ENCODE measurements around the gene RANBP3. TPM values are rescaled to one million over a fixed set of nuclear protein-coding genes. Genes with fewer than 3 reads are reported as not detected.
"Not testable (repeated sequence)": the region's sequence is repeated elsewhere in the genome, so short reads cannot be mapped to it uniquely, and the experiment has no call there.

RANBP3 gene
- total RNA-seq, 1 experiment from 2014 or later = 130 TPM

GRCh38 chr19:5903624-5904351 lies 74.2 kb downstream of the RANBP3 start, which contains the start of gene NDUFA11:
Gene NDUFA11, minus strand, starts transcription at chr19:5903790. Its CDS starts 82 bp downstream, at chr19:5903708.
- peak; percentile 92 for DNase-seq (ENCODE audit: low read depth)

GRCh38 chr19:5903056-5903623 lies 74.8 kb downstream of the RANBP3 start:
- peak; percentile 50 for DNase-seq (ENCODE audit: low read depth)

- DNase-seq (ENCODE audit: low read depth) = no peak
Measured at GRCh38 chr19:5900976-5901375, 77.0 kb downstream of the RANBP3 start.

- DNase-seq (ENCODE audit: low read depth) = no peak
Measured at GRCh38 chr19:5899728-5900526, 78.0 kb downstream of the RANBP3 start.

GRCh38 chr19:5897189-5897969 lies 80.6 kb downstream of the RANBP3 start:
- DNase-seq (ENCODE audit: low read depth) = no peak

GRCh38 chr19:5896365-5897076 lies 81.4 kb downstream of the RANBP3 start:
- no peak for DNase-seq (ENCODE audit: low read depth)

GRCh38 chr19:5895890-5896289 lies 82.0 kb downstream of the RANBP3 start:
- DNase-seq (ENCODE audit: low read depth) = no peak

GRCh38 chr19:5895409-5895808 lies 82.5 kb downstream of the RANBP3 start:
- DNase-seq (ENCODE audit: low read depth) = no peak

- no peak for DNase-seq (ENCODE audit: low read depth)
Measured at GRCh38 chr19:5894704-5895349, 83.1 kb downstream of the RANBP3 start.

GRCh38 chr19:5893907-5894703 lies 83.8 kb downstream of the RANBP3 start:
- DNase-seq (ENCODE audit: low read depth) = no peak

- no peak for DNase-seq (ENCODE audit: low read depth)
Measured at GRCh38 chr19:5893296-5893903, 84.5 kb downstream of the RANBP3 start.

- DNase-seq (ENCODE audit: low read depth) = no peak
Measured at GRCh38 chr19:5892772-5893275, 85.1 kb downstream of the RANBP3 start.

- peak; percentile 31 for DNase-seq (ENCODE audit: low read depth)
Measured at GRCh38 chr19:5891938-5892771, 85.8 kb downstream of the RANBP3 start.

GRCh38 chr19:5891572-5891937 lies 86.4 kb downstream of the RANBP3 start:
- DNase-seq (ENCODE audit: low read depth) = no peak

- DNase-seq (ENCODE audit: low read depth) = no peak
Measured at GRCh38 chr19:5890099-5890498, 87.8 kb downstream of the RANBP3 start.

GRCh38 chr19:5889288-5889971 lies 88.5 kb downstream of the RANBP3 start:
- no peak for DNase-seq (ENCODE audit: low read depth)

GRCh38 chr19:5884065-5884811 lies 93.7 kb downstream of the RANBP3 start:
- DNase-seq (ENCODE audit: low read depth) = not testable (repeated sequence)
